A673 (cell line): ENCODE data around the gene C1orf50. TPM values are rescaled to one million over a fixed set of nuclear protein-coding genes. Genes with fewer than 3 reads are reported as not detected.

Experiments
- BruUV-seq: library from RNA; stranded (reverse); fragments of 400-500 nt; replicated peaks from 2 replicates; lab custom pipeline; 2021; lab: Mats Ljungman, UMichigan
- CTCF ChIA-PET: fragments of 300-600 bp; sonication (Branson Sonifier 250); formaldehyde crosslinking; loops from one replicate; lab custom pipeline; 2022; ENCODE audit warnings: antibody characterized with exemption; lab: Charles Lee
- POLR2A ChIA-PET: fragments of 300-600 bp; sonication (Branson Sonifier 250); formaldehyde crosslinking; loops from one replicate; lab custom pipeline; 2022; ENCODE audit warnings: antibody characterized with exemption; ENCODE audit not compliant: low non-redundant PET; lab: Charles Lee
- DNase-seq: peaks from one replicate; pipeline ENCODE4 v3.0.0-alpha.2; 2015; ENCODE audit warnings: low spot score
- H3K27ac ChIP-seq: fragments of 200-600 bp; sonication (generic); 2 replicates; pipeline ENCODE4 v1.5.1; 2016; ENCODE audit warnings: mixed run types, low read depth, mild to moderate bottlenecking, mixed read lengths, antibody characterized with exemption, low read length; ENCODE audit not compliant: poor library complexity, severe bottlenecking
- H3K27me3 ChIP-seq: fragments of 200-600 bp; sonication (generic); replicated peaks from 2 replicates; pipeline ENCODE4 v1.6.1; 2017; ENCODE audit warnings: mixed run types, low read depth, mild to moderate bottlenecking, mixed read lengths, antibody characterized with exemption, low read length; ENCODE audit not compliant: insufficient read depth, poor library complexity
- H3K36me3 ChIP-seq: fragments of 200-600 bp; sonication (generic); 2 replicates; pipeline ENCODE4 v1.6.1; 2016; ENCODE audit warnings: mixed run types, mild to moderate bottlenecking, mixed read lengths, antibody characterized with exemption, low read length; ENCODE audit not compliant: insufficient read depth, poor library complexity, severe bottlenecking
- H3K4me1 ChIP-seq: fragments of 200-600 bp; sonication (generic); 2 replicates; pipeline ENCODE4 v1.6.1; 2017; ENCODE audit warnings: mixed run types, mild to moderate bottlenecking, mixed read lengths, antibody characterized with exemption, low read length; ENCODE audit not compliant: insufficient read depth, poor library complexity, severe bottlenecking
- H3K4me3 ChIP-seq: fragments of 200-600 bp; sonication (generic); 2 replicates; pipeline ENCODE4 v1.5.1; 2016; ENCODE audit warnings: low read depth, mixed run types, mild to moderate bottlenecking, mixed read lengths, low read length; ENCODE audit not compliant: poor library complexity, severe bottlenecking
- H3K9me3 ChIP-seq: fragments of 200-600 bp; sonication (generic); 2 replicates; pipeline ENCODE4 v1.6.1; 2016; ENCODE audit warnings: mixed run types, low read depth, mild to moderate bottlenecking, mixed read lengths, antibody characterized with exemption, low read length; ENCODE audit not compliant: poor library complexity, severe bottlenecking
- CTCF ChIP-seq: fragments of 300-800, 200-600 bp; sonication (generic); conservative IDR thresholded peaks from 2 replicates; pipeline ENCODE4 v1.5.1; 2017; ENCODE audit warnings: low read depth, mild to moderate bottlenecking, antibody characterized with exemption, low read length, moderate library complexity, mixed read lengths
- EZH2 ChIP-seq: fragments of 200-600 bp; sonication (generic); IDR thresholded peaks from 2 replicates; pipeline ENCODE4 v1.6.1; 2017; ENCODE audit warnings: borderline replicate concordance, low read depth, mild to moderate bottlenecking, mixed read lengths, antibody characterized with exemption, low read length; ENCODE audit not compliant: poor library complexity, severe bottlenecking
- intact Hi-C: fragments of 100-400 bp; cut with micrococcal nuclease; formaldehyde crosslinking; loops from one replicate; pipeline ENCODE4 v1.10.0; 2022; ENCODE audit not compliant: unreplicated experiment
- total RNA-seq: library from RNA; stranded (reverse); gene quantifications from 2 replicates; pipeline ENCODE4 v1.2.3, GENCODE V29; 2021

The C1orf50 gene
- total RNA-seq, 1 experiment from 2014 or later, result 13.1 TPM

DNA sequence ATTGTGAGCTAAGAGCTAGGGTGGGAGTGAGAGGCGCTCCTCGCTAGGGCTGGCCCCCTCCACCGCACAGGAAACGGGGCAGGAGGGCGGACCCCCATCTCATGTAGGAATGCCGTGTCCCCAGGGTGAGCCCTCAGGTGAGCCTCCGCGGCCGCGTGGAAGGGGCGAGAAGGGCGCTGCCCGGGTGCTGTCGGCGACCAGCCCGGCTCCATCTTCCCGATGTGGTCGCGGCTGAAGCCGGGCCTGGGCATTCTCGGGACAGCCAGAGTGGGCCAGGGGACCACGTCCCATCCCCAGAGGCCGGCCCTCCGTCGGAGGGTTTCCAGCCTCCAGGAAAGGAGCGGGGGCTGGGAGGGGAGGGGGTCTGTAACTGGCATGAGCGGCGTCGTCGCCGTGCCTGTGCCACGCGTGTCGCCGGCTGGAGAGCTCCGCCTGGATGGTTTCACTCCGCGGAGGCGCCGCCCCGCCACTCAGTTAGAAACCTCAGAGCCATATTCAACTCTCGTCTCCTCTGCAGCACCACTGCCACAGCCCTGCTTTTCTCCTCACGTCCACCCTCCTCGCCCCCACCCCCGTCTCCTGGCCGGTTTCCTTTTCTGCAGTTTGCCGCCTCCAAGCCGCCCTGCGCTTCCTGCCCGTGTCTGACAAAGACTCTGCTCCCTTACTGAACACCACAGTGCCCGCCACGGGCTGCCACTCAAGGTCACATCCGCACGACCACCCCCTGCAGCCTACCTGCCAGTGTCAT lies 18.1 kb downstream of the C1orf50 start, which contains the start of gene TMEM269:
TSS of gene TMEM269 (plus strand) at position 46 of the 748 bp plus-strand sequence. CDS start 4,903 bp downstream, outside the sequence.
- CTCF ChIA-PET, result no interaction called here
- Histone ChIP-seq H3K36me3 (peaks cover 16% of the 10 kb centered on the region), H3K9me3 (no peaks in the 10 kb centered on the region), H3K27ac (no peak within 1 kb of the TSS), H3K27me3 (no peaks in the 10 kb centered on the region), H3K4me1 (no peaks in the 10 kb centered on the region), H3K4me3 (no peak within 1 kb of the TSS)
- intact Hi-C loops, result no loop called here
- POLR2A ChIA-PET, result interaction anchor here (0.6 kb wide), 1 partner anchor 66 kb away, joined by 3 read pairs; no protein-coding TSS in a partner anchor
- DNase-seq, result no peak
- BruUV-seq, result no TSS peak
- no peak for TF ChIP-seq CTCF
- no peak for TF ChIP-seq EZH2

- no TSS peak for BruUV-seq
- no peak for TF ChIP-seq EZH2
- no peak for TF ChIP-seq CTCF
- intact Hi-C loops, result no loop called here
- CTCF ChIA-PET, result no interaction called here
- no peak for DNase-seq
- POLR2A ChIA-PET, result no interaction called here
- Histone ChIP-seq H3K36me3 (peaks cover 8% of the 10 kb centered on the region), H3K9me3 (no peaks in the 10 kb centered on the region), H3K4me1 (no peaks in the 10 kb centered on the region), H3K4me3 (no peak overlapping the region), H3K27me3 (no peaks in the 10 kb centered on the region), H3K27ac (no peak overlapping the region)
Observed at GRCh38 chr1:42786097-42786496, 19.0 kb downstream of the C1orf50 start.

GRCh38 chr1:42788021-42788420 lies 21.0 kb downstream of the C1orf50 start:
- POLR2A ChIA-PET, result no interaction called here
- TF ChIP-seq CTCF (no peak), EZH2 (no peak)

More at GRCh38 chr1:42788021-42788420, 21.0 kb downstream of the C1orf50 start:
- Histone ChIP-seq H3K27ac (no peak overlapping the region), H3K36me3 (peaks cover under 1% of the 10 kb centered on the region), H3K27me3 (no peaks in the 10 kb centered on the region), H3K4me3 (no peak overlapping the region), H3K9me3 (no peaks in the 10 kb centered on the region), H3K4me1 (no peaks in the 10 kb centered on the region)
- CTCF ChIA-PET, result no interaction called here
- DNase-seq, result no peak
- intact Hi-C loops, result no loop called here
- no TSS peak for BruUV-seq
